A204.1 (cell line): Measurements from ENCODE around the gene USP46.
A peak's percentile ranks its signal among the peaks of the same experiment; 100 is the strongest.

ENCODE experiments used
- FAIRE-seq: peaks from 2 replicates; lab custom pipeline; 2012; peaks lifted over from hg19 to GRCh38; lab: Jason Lieb, UNC

The USP46 gene

DNA sequence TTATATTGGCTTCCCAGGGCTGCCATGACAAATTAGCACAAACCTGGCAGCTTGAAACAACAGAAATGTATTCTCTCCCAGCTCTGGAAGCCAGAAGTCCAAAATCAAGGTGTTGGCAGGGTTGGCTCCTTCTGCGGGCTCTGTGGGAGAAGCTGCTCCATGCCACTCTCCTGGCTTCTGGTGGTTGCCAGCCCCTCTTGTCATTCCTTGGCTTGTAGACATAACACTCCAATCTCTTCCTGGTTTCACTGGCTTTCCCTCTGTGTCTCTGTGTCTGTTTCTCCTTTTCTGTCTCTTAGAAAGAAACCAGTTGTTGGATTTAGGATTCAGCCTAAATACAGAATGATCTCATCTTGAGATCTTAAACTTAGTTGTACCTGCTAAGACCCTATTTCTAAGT is 85.5 kb downstream of the USP46 start:
- FAIRE-seq: no peak

DNA sequence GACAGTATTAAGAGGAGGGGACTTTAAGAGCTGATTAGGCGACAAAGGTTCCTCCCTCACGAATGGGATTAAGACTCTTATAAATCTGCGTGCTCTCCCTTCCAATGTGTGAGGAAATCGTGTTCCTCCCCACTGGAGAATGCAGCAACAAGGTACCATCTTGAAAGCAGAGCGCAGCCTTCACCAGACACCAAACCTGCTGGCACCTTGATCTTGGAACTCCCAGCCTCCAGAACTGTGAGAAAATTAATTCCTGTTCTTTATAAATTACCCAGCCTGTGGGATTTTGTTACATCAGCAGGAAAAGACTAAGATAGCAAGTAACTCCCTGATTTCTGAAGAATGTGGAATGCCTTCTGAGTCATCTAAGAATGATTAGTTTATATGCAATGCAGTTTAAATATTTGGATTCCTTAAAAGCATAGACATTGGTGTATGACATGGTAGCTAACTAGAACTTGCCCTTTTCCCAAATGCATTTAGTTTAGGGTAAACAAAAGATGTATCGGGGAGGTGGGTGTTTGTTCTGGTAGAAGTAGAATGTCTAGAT is 86.1 kb downstream of the USP46 start:
- FAIRE-seq: no peak

DNA sequence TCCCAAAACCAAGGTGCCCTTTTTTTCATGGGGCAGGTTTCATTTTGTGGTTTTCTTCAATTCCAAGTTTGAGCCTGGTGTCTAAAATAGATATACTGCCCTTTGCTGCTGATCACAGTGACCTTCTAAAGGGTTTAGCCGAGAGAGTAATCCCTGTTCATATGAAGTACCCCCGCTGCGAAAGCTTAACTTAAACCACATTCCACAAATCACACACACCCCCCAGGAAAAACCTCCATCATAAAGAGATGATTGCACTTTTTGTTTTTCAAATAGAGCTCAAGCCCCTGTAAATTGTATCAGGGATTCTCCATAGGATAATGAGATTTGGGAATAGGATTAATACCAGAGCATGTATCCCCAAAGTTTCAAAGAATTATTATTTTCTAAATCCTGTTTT is 90.8 kb downstream of the USP46 start:
- FAIRE-seq: no peak

DNA sequence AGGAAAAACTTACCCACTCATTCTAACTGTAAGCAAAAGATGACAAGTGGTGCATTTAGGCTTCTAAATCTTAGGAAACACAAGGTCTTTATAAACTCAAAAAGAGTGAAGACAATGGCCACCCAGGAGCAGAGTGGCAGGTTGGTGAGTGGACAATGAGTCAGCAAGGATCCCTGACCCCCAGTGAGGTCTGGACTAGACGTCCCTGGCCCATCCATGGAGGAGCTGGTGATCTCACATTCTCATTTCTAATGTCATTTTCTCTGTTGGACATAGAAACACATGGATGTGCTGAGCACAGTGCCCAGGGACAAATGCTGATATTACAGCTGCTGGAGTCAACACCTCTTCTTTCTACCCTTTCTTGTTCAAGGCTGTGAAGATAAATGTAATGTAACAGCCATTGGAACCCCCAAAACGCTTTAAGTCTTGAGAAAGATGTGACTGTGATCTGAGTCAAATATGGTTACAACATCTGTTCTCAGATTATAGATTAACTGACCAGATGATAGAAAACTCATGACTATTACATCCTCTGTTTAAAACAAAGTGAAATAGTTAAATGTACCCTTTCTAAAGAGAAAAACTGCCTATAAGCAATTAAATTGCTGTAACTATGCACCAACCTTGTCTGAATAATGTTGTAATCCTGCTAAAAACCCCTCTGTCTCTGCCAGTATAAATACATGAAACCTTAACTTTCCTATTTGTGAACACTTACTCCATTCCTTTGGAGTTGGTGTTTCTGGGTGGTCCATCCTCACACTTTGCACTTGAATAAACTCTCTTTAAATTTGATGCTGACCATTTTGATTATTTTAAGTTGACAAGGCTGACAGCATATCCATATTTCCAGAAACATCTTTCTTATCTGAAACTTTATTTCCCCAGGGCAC is 92.7 kb downstream of the USP46 start:
- no peak for FAIRE-seq

DNA sequence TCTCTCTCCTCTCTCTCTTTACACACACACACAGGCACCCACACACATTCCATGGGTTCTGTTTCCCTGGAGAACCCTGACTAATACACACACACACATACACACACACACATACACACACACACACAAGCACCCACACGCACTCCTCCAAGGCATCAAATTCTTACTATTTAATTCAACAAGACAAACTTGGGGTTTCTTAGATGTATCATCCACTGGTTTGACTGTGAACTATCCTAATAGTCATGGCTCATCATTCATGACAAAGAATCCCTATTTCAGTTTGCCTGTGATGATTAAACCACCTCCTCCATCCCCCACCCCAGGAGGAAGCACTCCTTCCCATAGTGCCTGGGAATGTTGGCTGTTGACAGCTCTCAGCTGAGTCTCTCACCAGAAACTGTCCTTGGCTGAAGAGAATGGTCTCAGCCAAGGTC is 98.2 kb downstream of the USP46 start:
- FAIRE-seq: no peak

DNA sequence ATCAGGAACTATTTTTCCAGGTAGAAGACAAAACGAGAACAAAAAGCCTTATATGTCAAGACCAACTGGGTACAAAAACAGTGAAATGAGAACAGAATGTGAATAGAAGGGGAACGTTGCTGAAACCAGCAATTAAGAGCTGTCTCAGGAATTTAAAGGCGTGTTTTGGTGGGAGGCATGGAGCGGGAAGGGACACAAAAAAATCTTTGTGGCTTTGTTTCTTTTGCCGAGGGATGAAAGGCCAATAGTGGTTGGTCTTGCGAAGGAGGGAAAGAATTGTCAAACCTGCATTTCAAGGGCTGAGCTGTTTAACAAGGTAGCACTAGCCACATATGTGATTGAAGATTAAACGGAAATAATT is 103.8 kb downstream of the USP46 start:
- FAIRE-seq: no peak

DNA sequence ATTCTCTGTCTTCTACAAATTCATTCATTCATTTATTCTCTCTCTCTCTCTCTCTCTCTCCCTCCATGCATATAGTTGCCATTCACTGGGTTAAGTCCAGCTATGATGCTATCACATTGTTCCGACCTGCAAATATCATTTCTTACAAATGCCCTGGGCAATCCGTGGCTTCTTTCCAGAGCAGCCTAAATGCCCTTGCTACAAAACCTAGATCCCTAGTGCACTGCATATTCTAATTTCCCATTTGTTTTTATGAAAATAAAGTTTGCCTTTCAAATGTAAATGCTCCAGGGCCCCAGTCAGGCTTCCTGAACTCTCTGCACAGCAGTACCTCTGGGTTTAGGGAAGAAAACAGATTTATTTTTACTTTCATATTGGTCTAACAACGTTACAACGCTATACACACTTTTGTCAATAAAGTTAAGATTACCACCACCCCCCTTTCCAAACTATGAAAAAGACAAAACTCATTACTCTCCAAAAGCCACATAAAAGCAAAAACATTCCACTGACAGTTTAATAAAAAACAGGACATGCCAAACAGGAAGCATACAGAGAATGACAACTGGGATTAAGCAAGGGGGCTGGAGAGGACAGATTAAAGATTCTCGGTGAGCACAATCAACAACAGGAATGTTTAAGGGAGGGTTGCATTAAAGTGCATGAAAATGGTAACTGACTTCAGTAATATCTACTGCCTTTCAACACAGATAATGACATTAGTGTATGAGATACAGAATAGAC is 104.3 kb downstream of the USP46 start:
- no peak for FAIRE-seq

DNA sequence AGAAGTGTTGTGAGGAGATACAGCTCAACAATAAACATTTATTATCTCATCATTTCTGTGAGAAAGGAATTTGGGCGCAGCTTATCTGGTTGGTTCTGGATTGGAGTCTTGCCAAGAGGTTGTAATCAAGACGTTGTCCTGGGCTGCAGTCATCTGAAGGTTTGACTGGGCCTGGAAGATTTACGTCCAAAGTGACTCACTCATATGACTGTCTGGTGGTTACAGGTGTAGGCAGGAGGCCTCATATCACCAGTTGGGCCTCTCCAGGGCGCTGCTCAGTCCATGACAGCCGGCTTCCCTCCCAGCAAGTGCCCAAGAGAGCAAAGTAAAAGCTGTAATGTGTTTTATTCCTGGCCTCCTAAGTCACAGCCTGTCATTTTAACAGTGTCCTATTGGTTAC is 106.3 kb downstream of the USP46 start:
- no peak for FAIRE-seq

DNA sequence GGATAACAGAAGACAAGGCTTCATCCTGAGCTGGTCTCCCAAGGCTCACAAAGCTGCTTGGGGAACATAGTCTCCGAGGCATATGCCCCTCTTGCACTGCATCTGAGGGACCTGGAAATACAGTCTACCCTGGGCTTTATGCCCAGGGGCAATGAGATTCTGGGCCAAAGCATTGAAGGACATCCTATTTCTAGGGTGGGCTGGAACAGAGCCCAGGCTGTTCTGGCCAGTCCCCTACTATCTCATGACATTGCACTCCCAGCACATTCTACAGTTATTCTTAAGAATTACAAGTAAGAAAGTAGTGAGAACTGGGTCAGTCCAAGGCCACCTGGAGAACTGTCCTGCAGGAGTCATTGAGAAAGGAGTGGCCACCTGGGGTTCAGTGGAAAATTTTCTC is 107.6 kb downstream of the USP46 start:
- FAIRE-seq: no peak

DNA sequence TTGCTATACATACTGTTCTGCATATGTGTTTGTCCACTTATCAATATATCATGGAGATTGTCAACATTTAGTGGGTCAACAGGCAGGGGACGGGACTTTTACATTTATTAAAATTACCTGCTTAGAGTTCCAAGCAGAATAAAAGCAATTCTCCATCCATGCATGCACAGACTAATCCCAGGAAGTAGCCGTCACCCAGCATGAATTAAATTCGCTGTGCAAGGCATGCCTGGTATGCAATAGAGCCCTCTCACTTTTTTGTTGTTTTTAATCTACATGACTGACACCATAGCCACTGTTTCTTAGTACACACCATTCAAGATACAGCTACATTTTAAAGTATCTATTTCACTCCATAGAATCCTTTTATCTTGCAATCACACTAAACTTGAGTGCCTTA is 108.9 kb downstream of the USP46 start:
- no peak for FAIRE-seq

DNA sequence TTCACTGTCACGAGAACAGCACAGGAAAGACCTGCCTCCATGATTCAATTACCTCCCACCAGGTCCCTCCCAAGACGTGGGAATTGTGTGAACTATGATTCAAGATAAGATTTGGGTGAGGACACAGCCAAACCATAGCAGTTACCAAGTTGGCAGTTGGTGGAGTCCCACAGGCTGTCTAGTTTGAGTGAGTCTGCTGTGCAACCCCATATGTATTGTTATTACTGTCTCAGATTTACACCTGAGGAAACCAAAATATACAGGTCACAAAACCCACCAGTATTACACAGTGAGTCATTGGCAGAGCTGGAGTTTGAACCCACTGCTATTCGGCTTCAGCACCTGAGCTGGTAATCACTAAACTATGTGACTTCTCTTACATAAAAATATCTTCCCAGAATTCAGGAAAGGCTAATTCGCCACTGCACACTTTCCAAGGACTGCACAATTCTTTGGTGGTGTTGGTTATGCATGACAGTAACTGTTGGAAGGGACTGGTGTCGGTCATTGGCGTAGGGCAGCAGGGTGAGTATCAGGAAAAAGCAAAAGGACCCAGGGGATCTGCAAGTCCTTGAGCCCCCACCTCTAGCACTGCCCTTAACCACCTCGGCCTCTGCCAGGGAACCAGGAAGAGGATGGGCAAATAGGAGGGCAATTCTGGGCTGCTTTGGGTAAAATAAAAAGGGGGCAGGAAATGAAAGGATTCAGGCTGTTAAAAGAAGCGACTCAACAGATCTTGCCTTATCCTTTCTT is 110.1 kb downstream of the USP46 start:
- no peak for FAIRE-seq

DNA sequence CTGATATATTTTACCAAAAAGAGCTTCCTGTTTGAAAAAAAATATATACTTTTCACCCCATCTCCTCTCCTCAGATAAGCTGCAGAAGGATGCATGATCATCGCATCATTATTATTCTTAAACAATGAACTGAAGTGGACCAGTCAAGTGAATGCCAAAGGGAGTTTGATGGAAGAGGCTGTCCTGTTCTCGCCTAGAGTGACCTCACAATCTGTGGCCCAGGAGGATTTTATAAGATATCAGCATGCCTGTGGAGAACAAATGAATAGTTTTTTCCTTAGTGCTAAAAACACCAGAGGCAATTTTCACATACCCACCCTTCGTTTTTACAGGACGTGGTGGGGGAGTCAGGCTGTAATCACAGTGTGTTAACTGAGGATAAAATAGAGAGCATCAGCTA is 112.7 kb downstream of the USP46 start:
- no peak for FAIRE-seq

DNA sequence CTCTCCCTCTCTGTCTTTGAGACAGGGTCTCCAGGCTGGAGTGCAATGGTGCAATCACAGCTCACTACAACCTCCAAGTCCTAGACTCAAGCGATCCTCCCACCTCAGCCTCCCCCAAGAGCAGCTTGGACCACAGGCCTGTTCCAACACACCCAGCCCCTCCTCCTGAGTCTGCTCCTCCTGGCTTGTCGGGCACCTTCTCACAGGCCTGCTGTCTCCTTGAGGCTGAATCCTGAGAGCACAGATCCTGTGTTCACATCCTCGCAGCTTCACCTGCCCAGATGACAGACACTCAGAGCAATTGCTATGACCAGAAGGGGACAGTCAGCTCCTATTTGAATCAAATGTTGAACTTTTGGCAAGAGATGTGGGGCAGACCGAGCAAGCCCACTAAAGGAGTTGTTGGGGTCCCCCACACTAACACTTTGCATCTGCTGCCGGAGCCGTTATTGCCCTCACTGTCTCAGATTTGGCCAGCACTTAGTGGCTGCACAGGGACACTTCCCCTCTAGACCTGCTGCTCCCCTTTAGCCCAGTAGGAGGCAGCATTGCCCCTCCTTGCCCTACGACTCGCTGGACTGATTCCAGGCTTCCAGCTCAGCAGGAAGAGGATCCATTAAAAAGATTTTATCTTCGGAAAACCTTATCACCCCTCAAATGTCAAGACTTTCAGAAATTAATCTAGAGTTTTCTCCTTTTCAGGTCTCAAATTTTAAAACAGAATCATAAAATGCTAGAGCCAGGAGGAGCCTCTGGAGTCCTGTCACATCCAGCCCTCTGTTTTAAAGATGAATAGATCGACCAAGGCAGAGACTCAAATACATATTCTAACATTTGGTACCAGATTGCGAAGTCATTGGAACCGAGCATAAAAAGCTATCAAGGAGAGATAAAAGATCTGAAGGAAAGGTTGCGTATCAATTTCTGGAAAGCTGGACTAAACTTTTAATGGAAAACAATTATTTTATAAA is 113.7 kb downstream of the USP46 start:
- peak; percentile 35 for FAIRE-seq
